NB4 (cell line): Measurements from ENCODE around the gene USH2A.

Experiments used
- CTCF ChIP-seq: IDR thresholded peaks from one replicate; pipeline ENCODE4 v1.5.1; 2012; ENCODE audit warnings: low read depth, low read length
- POLR2A ChIP-seq: IDR thresholded peaks from 2 replicates; pipeline ENCODE4 v1.6.1; 2011; ENCODE audit warnings: mild to moderate bottlenecking; ENCODE audit not compliant: insufficient read length; ENCODE audit errors: extremely low read depth

GRCh38 chr1:216285052-216285451, 138.2 kb downstream of the USH2A start:
- TF ChIP-seq CTCF = no peak
- no peak for TF ChIP-seq POLR2A
